Activated CD4-positive, alpha-beta T cell treated with anti-CD3 and anti-CD28 coated beads, Interleukin-10, Interleukin-2, amounts not matched to agents 100 ng/mL and 50 ng/mL, durations not matched to agents 16 hours and 8 hours (primary cell): ENCODE results near the gene CBX3.
"Not testable (repeated sequence)": the region's sequence is repeated elsewhere in the genome, so short reads cannot be mapped to it uniquely, and the experiment has no call there.

Experiments used
- DNase-seq: peaks from one replicate; pipeline ENCODE4 v3.0.0-alpha.2; 2020

The CBX3 gene

GRCh38 chr7:26171601-26172000, 29.9 kb upstream of the CBX3 start:
- no peak for DNase-seq

DNA sequence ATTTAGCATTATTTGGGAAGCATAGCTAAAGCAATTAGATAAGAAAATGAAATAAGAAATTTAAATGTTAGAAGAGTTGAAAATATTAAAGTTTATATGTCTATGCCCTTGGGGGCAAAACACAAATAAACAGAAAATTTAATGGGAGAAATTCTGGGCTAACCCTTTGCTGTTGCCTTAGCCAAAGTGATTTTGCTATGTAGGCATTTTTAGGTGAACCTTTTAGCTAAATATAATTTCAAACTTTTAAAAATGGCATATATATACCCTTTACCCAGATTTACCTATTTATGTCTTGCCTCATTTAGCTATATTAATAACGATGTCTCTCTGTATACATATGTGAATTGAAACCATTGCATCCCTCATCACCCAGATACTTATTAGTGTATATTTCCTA, 29.5 kb upstream of the CBX3 start:
- no peak for DNase-seq

GRCh38 chr7:26175903-26176302, 25.6 kb upstream of the CBX3 start:
- DNase-seq: not testable (repeated sequence)

DNA sequence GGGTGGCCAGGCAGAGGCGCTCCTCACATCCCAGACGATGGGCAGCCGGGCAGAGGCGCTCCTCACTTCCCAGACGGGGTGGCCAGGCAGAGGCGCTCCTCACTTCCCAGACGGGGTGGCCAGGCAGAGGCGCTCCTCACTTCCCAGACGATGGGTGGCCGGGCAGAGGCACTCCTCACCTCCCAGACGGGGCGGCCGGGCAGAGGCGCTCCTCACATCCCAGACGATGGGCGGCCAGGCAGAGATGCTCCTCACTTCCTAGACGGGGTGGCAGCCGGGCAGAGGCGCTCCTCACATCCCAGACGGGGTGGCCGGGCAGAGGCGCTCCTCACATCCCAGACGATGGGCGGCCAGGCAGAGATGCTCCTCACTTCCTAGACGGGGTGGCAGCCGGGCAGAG, 24.8 kb upstream of the CBX3 start:
- DNase-seq: not testable (repeated sequence)

DNA sequence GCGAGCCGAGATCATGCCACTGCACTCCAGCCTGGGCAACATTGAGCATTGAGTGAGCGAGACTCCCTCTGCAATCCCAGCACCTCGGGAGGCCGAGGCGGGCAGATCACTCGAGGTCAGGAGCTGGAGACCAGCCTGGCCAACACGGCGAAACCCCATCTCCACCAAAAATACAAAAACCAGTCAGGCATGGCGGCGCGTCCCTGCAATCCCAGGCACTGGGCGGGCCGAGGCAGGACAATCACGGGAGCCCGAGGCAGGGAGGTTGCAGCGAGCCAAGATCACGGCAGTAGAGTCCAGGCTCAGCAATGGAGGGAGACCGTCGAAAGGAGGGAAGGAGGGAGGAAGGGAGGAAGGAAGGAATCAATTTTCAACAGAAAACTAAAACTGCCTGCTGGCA, 24.3 kb upstream of the CBX3 start:
- not testable (repeated sequence) for DNase-seq

GRCh38 chr7:26178272-26178960, 23.1 kb upstream of the CBX3 start:
- no peak for DNase-seq

DNA sequence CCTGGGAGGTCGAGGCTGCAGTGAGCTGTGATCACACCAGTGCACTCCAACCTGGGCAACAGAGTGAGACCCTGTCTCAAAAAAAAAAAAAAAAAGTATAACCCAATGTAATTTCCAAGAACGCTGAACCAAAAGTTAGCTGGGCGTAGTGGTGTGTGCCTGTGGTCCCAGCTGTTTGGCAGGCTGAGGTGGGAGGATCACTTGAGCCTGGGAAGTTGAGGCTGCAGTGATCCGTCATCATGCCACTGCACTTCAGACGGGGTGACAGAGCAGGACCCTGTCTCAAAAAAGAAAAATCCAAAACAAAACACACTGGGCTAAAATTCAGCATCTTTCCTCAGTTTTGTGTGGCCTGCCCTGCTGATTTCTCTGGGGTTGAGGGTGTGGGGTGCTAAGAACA, 22.1 kb upstream of the CBX3 start:
- DNase-seq: no peak

DNA sequence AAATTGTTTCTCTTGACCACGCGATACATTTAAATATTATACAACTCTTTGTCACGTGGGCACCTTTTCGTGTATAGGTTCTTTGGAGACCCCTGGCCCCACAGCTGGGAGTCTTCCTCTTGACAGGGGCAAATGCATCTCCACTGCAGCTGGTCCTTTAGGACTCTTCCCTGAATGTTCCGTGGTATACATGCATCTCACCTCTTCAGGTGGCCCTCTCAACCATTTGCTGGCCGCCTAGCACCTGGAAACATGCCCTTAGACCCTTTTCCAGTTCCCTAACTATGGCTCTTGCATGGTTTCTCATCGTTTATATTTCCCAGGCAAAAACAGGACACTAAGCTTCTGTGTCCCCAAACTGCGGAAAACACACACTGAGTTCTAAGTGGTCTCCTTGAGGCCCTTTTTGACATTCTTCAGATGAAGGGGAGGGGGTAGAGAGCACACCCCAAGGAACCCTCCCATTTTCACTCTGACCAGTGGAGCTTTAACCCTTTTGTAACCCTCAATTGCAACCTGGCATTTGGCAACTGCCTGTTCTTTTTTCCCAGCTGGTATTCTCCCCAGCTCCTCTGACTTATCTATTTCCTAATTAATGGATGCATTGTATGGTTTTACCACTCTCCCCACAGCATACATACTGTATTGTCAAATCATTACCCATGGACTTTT, 21.6 kb upstream of the CBX3 start:
- DNase-seq: no peak

DNA sequence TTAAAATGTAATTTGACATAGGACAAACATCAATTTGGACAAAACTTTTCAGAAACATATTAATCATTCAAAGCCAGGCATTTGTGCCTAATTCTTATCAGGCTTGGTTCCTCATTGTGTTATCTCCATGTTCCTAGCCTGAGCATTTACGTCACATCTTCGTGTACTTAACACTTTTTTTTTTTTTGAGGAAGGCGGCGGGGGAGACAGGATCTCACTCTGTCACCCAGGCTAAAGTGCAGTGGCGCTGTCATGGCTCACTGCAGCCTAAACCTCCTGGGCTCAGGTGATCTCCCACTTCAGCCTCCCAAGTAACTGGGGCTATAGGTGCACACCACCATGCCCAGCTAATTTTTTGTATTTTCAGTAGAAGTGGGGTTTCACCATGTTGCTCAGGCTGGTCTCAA, 20.8 kb upstream of the CBX3 start:
- no peak for DNase-seq

DNA sequence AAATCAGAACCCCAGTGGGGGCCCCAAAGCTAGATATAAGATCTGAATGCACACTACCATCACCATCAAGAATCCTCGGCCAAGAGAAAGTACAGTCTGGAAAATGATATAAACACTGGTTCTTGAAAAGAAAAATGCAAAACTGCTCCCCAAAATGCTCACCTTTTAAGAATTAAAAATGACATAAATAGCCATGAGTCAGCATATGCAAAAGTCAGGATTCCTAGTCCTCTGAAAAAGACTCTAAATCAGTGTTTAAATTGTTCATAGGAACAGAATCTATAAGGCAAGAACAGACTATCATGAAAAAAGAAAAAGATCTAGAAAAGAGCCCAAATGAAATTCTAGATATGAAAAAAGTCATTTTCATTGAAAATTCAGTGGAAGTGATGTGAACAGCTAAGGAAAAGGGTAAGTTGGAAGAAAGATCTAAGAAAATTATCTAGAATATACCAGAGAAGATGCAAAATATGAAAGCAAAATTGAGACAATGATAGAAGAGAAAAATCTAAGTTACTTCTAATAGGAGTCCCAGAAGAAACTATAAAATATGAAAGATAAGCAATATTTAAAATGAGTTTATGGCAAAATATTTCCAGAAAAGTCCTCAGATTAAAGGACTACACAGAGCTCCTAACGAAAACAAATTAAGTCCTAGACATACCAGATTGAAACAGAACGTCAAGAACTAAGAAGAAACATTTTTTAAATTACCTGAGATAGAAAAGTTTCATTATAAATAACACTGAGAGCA, 19.9 kb upstream of the CBX3 start:
- DNase-seq: no peak

DNA sequence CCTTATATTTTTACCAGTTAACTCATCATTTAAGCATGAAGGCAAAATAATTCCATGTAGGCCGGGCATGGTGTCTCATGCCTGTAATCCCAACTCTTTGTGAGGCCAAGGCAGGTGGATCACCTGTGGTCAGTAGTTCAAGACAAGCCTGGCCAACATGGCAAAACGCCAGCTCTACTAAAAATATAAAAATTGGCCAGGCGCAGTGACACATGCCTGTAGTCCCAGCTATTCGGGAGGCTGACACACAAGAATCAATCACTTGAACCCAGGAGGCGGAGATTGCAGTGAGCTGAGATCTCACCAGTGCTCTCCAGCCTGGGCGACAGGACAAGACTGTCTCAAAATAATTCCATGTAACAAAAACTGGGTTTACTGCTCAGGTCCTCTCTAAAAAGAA, 19.3 kb upstream of the CBX3 start:
- DNase-seq: no peak

DNA sequence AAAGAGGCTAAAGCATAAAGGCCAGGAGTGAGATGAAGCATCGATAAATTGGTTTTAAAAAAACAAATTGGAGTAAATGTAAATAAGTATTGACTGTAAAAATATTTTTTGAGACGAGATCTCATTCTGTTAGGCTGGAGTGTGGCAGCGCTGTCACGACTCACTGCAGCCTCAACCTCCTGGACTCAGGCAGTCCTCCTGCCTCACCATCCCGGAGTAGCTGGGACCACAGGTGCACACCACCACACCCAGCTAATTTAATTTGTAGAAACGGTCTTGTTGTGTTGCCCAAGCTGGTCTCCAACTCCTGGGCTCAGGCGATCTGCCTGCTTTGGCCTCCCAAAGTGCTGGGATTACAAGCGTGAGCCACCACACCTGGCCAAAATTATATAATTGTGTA, 18.8 kb upstream of the CBX3 start:
- DNase-seq: no peak

GRCh38 chr7:26183545-26184280, 17.8 kb upstream of the CBX3 start:
- no peak for DNase-seq

DNA sequence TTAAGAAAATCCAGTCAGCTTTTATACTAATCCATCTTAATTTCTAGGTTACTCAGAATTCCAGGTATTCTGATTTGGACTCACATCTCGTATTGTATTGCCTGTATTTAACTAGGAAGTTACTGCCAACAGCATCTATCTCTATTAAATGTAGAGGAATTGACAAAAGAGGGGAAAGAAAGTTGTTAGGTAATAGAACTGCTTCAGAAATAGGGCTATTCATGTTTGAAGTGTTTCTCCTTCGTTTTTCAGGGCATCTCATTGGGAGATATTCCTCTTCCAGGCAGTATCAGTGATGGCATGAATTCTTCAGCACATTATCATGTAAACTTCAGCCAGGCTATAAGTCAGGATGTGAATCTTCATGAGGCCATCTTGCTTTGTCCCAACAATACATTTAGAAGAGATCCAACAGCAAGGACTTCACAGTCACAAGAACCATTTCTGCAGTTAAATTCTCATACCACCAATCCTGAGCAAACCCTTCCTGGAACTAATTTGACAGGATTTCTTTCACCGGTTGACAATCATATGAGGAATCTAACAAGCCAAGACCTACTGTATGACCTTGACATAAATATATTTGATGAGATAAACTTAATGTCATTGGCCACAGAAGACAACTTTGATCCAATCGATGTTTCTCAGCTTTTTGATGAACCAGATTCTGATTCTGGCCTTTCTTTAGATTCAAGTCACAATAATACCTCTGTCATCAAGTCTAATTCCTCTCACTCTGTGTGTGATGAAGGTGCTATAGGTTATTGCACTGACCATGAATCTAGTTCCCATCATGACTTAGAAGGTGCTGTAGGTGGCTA, 17.1 kb upstream of the CBX3 start:
- DNase-seq: not testable (repeated sequence)

- DNase-seq: no peak
Observed at GRCh38 chr7:26185131-26185843, 16.3 kb upstream of the CBX3 start.

DNA sequence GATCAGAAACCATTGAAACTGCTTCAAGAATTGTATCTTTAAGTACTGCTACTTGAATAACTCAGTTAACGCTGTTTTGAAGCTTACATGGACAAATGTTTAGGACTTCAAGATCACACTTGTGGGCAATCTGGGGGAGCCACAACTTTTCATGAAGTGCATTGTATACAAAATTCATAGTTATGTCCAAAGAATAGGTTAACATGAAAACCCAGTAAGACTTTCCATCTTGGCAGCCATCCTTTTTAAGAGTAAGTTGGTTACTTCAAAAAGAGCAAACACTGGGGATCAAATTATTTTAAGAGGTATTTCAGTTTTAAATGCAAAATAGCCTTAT, 15.7 kb upstream of the CBX3 start:
- no peak for DNase-seq

- no peak for DNase-seq
Observed at GRCh38 chr7:26186364-26187311, 14.9 kb upstream of the CBX3 start.

DNA sequence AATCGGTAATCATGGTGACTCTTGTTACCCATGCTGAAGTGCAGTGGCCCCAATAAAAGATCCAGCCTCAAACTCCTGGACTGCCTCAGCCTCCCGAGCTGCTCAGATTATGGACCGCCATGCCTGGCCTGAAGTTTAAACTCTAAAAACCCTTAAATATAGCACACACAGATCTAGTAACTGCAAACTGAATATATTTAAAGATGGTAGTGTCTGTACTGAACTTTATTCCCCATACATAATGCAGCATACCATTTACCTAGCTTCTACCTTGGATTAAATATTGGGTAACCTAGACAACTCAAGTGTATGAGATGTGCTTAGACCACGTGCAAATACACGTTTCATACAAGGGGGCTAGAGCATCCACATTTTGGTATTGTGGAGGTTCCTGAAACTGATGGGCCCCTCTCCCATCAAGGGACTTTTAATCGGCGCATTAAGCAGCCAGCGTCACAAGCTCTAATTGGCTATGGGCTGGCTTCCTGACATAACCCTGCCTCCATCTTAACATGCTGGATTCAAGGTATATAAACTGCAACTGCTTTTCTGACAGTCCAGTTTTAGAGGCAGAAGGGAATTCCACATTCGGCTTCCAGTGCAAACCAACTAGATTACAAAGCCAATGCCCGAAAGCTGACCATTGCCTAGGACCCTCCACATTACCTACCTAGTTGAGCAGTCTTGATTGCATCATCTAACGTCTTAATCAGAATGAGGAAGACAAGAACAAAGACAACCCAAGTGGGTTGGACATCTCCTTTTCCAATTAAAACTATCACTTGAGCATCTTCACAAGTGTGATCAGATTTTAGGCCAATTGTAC, 14.0 kb upstream of the CBX3 start:
- no peak for DNase-seq

DNA sequence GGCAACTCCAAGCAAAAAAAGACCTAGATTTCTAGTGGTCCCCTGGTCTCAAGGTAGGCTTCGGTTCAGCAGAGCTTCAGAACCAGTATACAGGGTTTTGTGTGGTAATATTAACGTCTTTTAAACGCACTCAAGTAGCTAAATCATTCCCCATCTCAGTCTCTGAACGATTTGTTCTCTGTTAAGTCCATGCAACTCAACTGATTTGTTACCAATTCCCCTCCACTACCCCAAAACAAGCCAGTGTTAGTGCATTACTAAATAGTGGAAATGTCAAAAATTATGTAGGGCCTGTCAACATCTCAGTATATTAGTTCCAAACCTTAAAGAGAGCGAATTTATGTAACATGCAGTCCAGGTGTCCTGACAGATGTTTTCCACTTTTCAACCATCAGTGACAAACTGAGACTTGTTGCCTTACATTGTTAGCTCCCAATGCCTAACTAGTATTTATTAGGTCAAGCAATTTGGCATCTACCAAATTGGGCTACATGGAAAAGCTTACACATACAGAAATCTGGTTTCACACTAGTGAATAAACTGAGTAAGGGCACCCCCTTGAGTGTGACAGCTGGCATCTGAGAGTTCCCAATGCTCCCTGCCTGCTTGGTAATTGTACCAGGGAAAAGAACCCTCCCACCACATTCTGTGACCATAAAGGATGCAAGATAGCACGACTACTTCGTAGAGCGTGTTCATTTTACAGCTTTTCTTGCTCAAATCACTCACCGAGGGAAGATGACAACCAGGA, 13.2 kb upstream of the CBX3 start:
- DNase-seq: no peak
